OCI-LY3 (cell line): Measurements from ENCODE around the gene ANKRD22.

Experiments used
- H2AFZ ChIP-seq: fragments of 200-600, 300-600 bp; shearing (Covaris generic); 2 replicates; pipeline ENCODE4 v1.6.0; 2014; ENCODE audit warnings: antibody characterized with exemption, low read depth, low read length
- H3K27ac ChIP-seq: fragments of 200-600, 300-600 bp; sonication (generic); 2 replicates; pipeline ENCODE4 v1.5.1; 2014; ENCODE audit warnings: mild to moderate bottlenecking, low read length, moderate library complexity, mixed read lengths
- H3K27me3 ChIP-seq: fragments of 200-600, 300-600 bp; sonication (generic); 2 replicates; pipeline ENCODE4 v1.6.1; 2014; ENCODE audit warnings: low read depth, low read length, mixed read lengths
- H3K36me3 ChIP-seq: fragments of 200-600, 300-600 bp; sonication (generic); replicated peaks from 2 replicates; pipeline ENCODE3; 2014; ENCODE audit warnings: low read depth, low read length, mixed read lengths
- H3K4me1 ChIP-seq: fragments of 300-600, 200-600 bp; sonication (generic); 2 replicates; pipeline ENCODE4 v1.6.1; 2014; ENCODE audit warnings: low read length, mixed read lengths
- H3K4me2 ChIP-seq: fragments of 200-600, 300-600 bp; sonication (generic); 2 replicates; pipeline ENCODE4 v1.6.1; 2014; ENCODE audit warnings: low read length, mixed read lengths
- H3K4me3 ChIP-seq: fragments of 300-600, 200-600 bp; sonication (generic); 2 replicates; pipeline ENCODE4 v1.5.1; 2014; ENCODE audit warnings: antibody characterized with exemption, mild to moderate bottlenecking, low read length, moderate library complexity
- H3K79me2 ChIP-seq: fragments of 300-600, 200-600 bp; shearing (Covaris generic); 2 replicates; pipeline ENCODE4 v1.6.1; 2014; ENCODE audit warnings: mild to moderate bottlenecking, low read length, mixed read lengths
- H3K9ac ChIP-seq: fragments of 300-600, 200-600 bp; shearing (Covaris generic); 2 replicates; pipeline ENCODE4 v1.6.0; 2014; ENCODE audit warnings: mild to moderate bottlenecking, low read length, moderate library complexity
- H3K9me3 ChIP-seq: fragments of 200-600, 300-600 bp; shearing (Covaris generic); 2 replicates; pipeline ENCODE4 v1.6.1; 2014; ENCODE audit warnings: low read length, mixed read lengths; ENCODE audit not compliant: insufficient read depth
- H4K20me1 ChIP-seq: fragments of 200-600, 300-600 bp; sonication (generic); 2 replicates; pipeline ENCODE4 v1.6.1; 2016; ENCODE audit warnings: low read length, mixed read lengths; ENCODE audit not compliant: insufficient read depth
- CTCF ChIP-seq: fragments of 200-600, 300-600 bp; sonication (generic); IDR thresholded peaks from 2 replicates; pipeline ENCODE4 v1.5.1; 2014; ENCODE audit warnings: antibody characterized with exemption, low read length, low read depth
- EZH2phosphoT487 ChIP-seq: fragments of 200-600 bp; shearing (Covaris generic); IDR thresholded peaks from 2 replicates; pipeline ENCODE4 v1.6.1; 2018; ENCODE audit warnings: antibody characterized with exemption, mixed run types, low read depth

Gene ANKRD22

DNA sequence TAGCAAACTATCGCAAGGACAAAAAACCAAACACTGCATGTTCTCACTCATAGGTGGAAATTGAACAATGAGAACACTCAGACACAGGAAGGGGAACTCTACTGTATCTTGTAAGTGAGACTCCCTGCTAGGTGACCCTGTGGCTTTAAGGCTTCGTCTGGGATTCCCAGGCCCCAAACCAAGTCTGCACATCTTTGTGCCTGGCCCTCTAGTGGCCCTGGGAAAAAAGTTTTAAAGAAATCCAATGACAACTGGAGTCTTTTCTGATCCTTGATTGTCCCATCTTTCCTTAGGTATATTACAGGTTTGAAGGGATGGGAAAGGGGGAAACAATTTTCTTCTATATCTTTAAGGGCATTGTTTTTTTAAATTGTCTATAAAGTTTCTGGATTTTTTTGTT, 59.7 kb downstream of the ANKRD22 start:
- peak; percentile 37 for TF ChIP-seq CTCF
- no peak for TF ChIP-seq EZH2phosphoT487
- Histone ChIP-seq H3K4me1 (peaks cover 34% of the 10 kb centered on the region), H3K36me3 (no peaks in the 10 kb centered on the region), H3K9ac (no peak overlapping the region), H4K20me1 (no peaks in the 10 kb centered on the region), H3K27me3 (no peaks in the 10 kb centered on the region), H3K4me2 (no peak overlapping the region), H3K9me3 (no peaks in the 10 kb centered on the region), H3K4me3 (no peak overlapping the region), H2AFZ (no peak overlapping the region), H3K27ac (no peak overlapping the region), H3K79me2 (no peaks in the 10 kb centered on the region)

DNA sequence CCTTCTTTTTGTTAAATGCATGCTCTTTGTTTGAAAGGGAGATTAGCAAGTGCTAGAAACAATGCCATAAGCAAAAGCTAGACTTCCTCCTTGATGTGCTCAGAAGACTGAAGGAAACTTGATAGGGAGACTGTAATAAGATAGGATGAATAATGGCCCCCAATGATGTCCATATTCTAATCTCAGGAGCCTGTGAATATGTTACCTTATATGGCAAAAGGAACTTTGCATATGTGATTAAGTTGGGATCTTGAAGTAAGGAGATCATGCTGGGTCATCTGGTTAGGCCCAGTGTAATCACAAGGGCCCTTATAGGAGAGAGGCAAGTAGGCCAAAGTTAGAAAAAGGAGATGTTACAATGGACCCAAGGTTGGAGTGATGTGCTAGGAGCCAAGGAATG, 62.7 kb downstream of the ANKRD22 start:
- Histone ChIP-seq H3K4me2 (no peak overlapping the region), H3K36me3 (no peaks in the 10 kb centered on the region), H3K4me1 (peaks cover 32% of the 10 kb centered on the region), H3K9me3 (no peaks in the 10 kb centered on the region), H3K4me3 (no peak overlapping the region), H3K27ac (no peak overlapping the region), H3K79me2 (no peaks in the 10 kb centered on the region), H4K20me1 (no peaks in the 10 kb centered on the region), H3K9ac (no peak overlapping the region), H3K27me3 (no peaks in the 10 kb centered on the region), H2AFZ (no peak overlapping the region)
- TF ChIP-seq EZH2phosphoT487 (no peak), CTCF (no peak)

DNA sequence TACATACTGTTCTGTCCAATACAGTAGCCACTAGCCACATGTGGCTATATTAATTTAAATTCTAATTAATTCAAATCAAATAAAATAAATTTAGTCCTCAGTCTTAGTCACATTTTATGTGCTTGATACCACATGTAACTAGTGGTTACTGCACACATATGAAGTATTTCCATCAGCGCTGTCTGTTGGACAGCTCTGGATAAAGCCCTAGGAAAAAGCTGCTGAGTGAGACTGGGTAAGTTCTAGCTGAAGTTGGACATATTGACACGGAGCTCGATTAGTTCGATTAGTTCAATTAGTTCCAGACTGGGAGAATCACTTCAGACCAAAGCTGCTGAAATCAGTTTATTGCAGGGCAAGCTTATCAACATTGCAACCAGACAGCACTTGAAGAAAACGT, 64.2 kb downstream of the ANKRD22 start:
- no peaks in the 10 kb centered on the region for H3K27me3 ChIP-seq
- H3K4me1 ChIP-seq, result peaks cover 18% of the 10 kb centered on the region
- no peak for TF ChIP-seq CTCF
- TF ChIP-seq EZH2phosphoT487, result no peak
- H3K4me2 ChIP-seq, result no peak overlapping the region
- no peaks in the 10 kb centered on the region for H3K9me3 ChIP-seq
- H3K79me2 ChIP-seq, result no peaks in the 10 kb centered on the region
- no peaks in the 10 kb centered on the region for H3K36me3 ChIP-seq
- no peak overlapping the region for H3K4me3 ChIP-seq
- no peak overlapping the region for H3K9ac ChIP-seq
- H4K20me1 ChIP-seq, result no peaks in the 10 kb centered on the region
- no peak overlapping the region for H3K27ac ChIP-seq
- no peak overlapping the region for H2AFZ ChIP-seq

GRCh38 chr10:88786032-88786770, 65.4 kb downstream of the ANKRD22 start:
- Histone ChIP-seq H3K9ac (no peak overlapping the region), H4K20me1 (no peaks in the 10 kb centered on the region), H2AFZ (no peak overlapping the region), H3K9me3 (no peaks in the 10 kb centered on the region), H3K36me3 (no peaks in the 10 kb centered on the region), H3K27me3 (no peaks in the 10 kb centered on the region), H3K79me2 (no peaks in the 10 kb centered on the region), H3K4me3 (no peak overlapping the region), H3K4me1 (peaks cover 13% of the 10 kb centered on the region), H3K27ac (no peak overlapping the region), H3K4me2 (no peak overlapping the region)
- no peak for TF ChIP-seq EZH2phosphoT487
- no peak for TF ChIP-seq CTCF
